IMR-90 (cell line): ENCODE data around the gene KRT83.

Experiments used
- FOS ChIP-seq: fragments of 150-350 bp; IDR thresholded peaks from 2 replicates; pipeline ENCODE4 v1.6.1; 2016; ENCODE audit warnings: low read depth, low read length
- MAFK ChIP-seq: IDR thresholded peaks from 2 replicates; pipeline ENCODE4 v1.6.1; 2012; ENCODE audit warnings: low read depth, low read length, improper control_type of control experiment
- POLR2A ChIP-seq: IDR thresholded peaks from 2 replicates; pipeline ENCODE4 v1.6.1; 2012; ENCODE audit warnings: mild to moderate bottlenecking, low read depth, low read length
- SMC3 ChIP-seq: fragments of 150-350 bp; IDR thresholded peaks from 2 replicates; pipeline ENCODE4 v1.6.1; 2016; ENCODE audit warnings: low read depth, mild to moderate bottlenecking, antibody characterized with exemption, low read length, moderate library complexity
- TF ChIP-seq, protein P1 (sequence below): conservative IDR thresholded peaks from 2 replicates; pipeline ENCODE4 v1.5.1; 2012; ENCODE audit warnings: mild to moderate bottlenecking, low read depth, low read length, improper control_type of control experiment
- TF ChIP-seq, protein P2 (sequence below): fragments of 150-350 bp; IDR thresholded peaks from 2 replicates; pipeline ENCODE4 v1.6.1; 2017; ENCODE audit warnings: mild to moderate bottlenecking, antibody characterized with exemption, low read length, low read depth

DNA sequence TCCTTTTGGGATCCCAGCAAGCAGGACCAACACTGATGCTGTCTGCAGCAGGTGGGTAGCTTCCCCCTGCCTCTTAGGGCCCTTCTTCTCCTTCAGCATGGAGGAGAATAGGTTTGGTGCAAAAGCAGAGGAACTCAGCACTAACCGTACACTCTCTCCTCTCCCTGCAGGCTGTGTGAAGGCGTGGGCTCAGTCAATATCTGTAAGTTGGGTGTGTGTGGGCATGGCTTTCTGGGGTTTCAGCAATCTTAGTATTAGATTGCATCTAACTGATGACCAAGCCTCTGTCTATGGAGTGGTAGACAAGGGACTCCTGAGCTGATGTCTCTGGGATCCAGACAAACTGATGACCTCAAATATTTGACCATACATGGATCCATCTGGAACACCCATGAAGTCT is 31.8 kb upstream of the KRT83 start:
- TF ChIP-seq, protein P1, sequence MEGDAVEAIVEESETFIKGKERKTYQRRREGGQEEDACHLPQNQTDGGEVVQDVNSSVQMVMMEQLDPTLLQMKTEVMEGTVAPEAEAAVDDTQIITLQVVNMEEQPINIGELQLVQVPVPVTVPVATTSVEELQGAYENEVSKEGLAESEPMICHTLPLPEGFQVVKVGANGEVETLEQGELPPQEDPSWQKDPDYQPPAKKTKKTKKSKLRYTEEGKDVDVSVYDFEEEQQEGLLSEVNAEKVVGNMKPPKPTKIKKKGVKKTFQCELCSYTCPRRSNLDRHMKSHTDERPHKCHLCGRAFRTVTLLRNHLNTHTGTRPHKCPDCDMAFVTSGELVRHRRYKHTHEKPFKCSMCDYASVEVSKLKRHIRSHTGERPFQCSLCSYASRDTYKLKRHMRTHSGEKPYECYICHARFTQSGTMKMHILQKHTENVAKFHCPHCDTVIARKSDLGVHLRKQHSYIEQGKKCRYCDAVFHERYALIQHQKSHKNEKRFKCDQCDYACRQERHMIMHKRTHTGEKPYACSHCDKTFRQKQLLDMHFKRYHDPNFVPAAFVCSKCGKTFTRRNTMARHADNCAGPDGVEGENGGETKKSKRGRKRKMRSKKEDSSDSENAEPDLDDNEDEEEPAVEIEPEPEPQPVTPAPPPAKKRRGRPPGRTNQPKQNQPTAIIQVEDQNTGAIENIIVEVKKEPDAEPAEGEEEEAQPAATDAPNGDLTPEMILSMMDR = no peak
- TF ChIP-seq POLR2A (no peak), MAFK (no peak), SMC3 (no peak), FOS (no peak)
- TF ChIP-seq, protein P2, sequence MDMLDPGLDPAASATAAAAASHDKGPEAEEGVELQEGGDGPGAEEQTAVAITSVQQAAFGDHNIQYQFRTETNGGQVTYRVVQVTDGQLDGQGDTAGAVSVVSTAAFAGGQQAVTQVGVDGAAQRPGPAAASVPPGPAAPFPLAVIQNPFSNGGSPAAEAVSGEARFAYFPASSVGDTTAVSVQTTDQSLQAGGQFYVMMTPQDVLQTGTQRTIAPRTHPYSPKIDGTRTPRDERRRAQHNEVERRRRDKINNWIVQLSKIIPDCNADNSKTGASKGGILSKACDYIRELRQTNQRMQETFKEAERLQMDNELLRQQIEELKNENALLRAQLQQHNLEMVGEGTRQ = no peak
